ENCODE measurements around the gene PARP12.

- TF ChIP-seq CTCF (IDR thresholded peaks at IDR 0.05) (no peak), POLR2A (IDR thresholded peaks at IDR 0.05) (no peak)
Measured at GRCh38 chr7:140017034-140017433, 45.7 kb downstream of the PARP12 start.

Measured in thyroid gland (tissue), 4 donors.